GM23338 (cell line): Measurements from ENCODE around the gene HSDL2. TPM values are rescaled to one million over a fixed set of nuclear protein-coding genes. Genes with fewer than 3 reads are reported as not detected.
"Not testable (repeated sequence)": the region's sequence is repeated elsewhere in the genome, so short reads cannot be mapped to it uniquely, and the experiment has no call there.

Experiments
- ATAC-seq: fragments of 200-7000 bp; cut with Tn5 transposase; 3 replicates; pipeline ENCODE4 v1.9.1; 2020
- DNase-seq: peaks from one replicate; pipeline ENCODE4 v3.0.0-alpha.2; 2015; ENCODE audit warnings: low spot score
- H2AFZ ChIP-seq: fragments of 200-600 bp; sonication (generic); 2 replicates; pipeline ENCODE4 v1.8.0; 2016; ENCODE audit warnings: antibody characterized with exemption, mild to moderate bottlenecking, moderate library complexity
- H3F3A ChIP-seq: fragments of 200-600 bp; sonication (generic); replicated peaks from 2 replicates; pipeline ENCODE4 v1.8.0; 2017; ENCODE audit warnings: antibody characterized with exemption, mixed run types, low read depth
- H3K27ac ChIP-seq: fragments of 200-600 bp; sonication (generic); 2 replicates; pipeline ENCODE4 v1.6.1; 2016; ENCODE audit warnings: low read depth
- H3K27me3 ChIP-seq: fragments of 200-600 bp; sonication (generic); 2 replicates; pipeline ENCODE4 v1.8.0; 2016; ENCODE audit warnings: mild to moderate bottlenecking, mixed run types, moderate library complexity; ENCODE audit not compliant: insufficient read depth
- H3K36me3 ChIP-seq: fragments of 200-600 bp; sonication (generic); 2 replicates; pipeline ENCODE4 v1.8.0; 2016; ENCODE audit warnings: mild to moderate bottlenecking; ENCODE audit not compliant: insufficient read depth
- H3K4me1 ChIP-seq: fragments of 200-600 bp; sonication (generic); 2 replicates; pipeline ENCODE4 v1.8.0; 2016; ENCODE audit warnings: mild to moderate bottlenecking, moderate library complexity; ENCODE audit not compliant: insufficient read depth
- H3K4me2 ChIP-seq: fragments of 200-600 bp; sonication (generic); 2 replicates; pipeline ENCODE4 v1.7.1; 2017; ENCODE audit warnings: mixed run types
- H3K4me3 ChIP-seq: fragments of 200-600 bp; sonication (generic); 2 replicates; pipeline ENCODE4 v1.6.1; 2016; ENCODE audit warnings: mixed run types
- H3K79me2 ChIP-seq: fragments of 200-600 bp; sonication (generic); replicated peaks from 2 replicates; pipeline ENCODE4 v1.8.0; 2017; ENCODE audit warnings: mild to moderate bottlenecking; ENCODE audit not compliant: insufficient read depth
- H3K9me2 ChIP-seq: fragments of 200-600 bp; sonication (generic); 2 replicates; pipeline ENCODE4 v1.8.0; 2017; ENCODE audit not compliant: insufficient read depth
- H4K20me1 ChIP-seq: fragments of 200-600 bp; sonication (generic); replicated peaks from 2 replicates; pipeline ENCODE4 v1.8.0; 2017; ENCODE audit warnings: mild to moderate bottlenecking; ENCODE audit not compliant: insufficient read depth
- H3K27ac Mint-ChIP-seq: 2 replicates; pipeline ENCODE4 v1.8.0; 2020; ENCODE audit warnings: inconsistent platforms, mild to moderate bottlenecking, moderate library complexity, mixed read lengths
- H3K27me3 Mint-ChIP-seq: 3 replicates; pipeline ENCODE4 v1.8.0; 2022; ENCODE audit warnings: low read depth, mild to moderate bottlenecking, moderate library complexity, mixed read lengths, inconsistent platforms; ENCODE audit not compliant: insufficient read depth, poor library complexity
- H3K36me3 Mint-ChIP-seq: 3 replicates; pipeline ENCODE4 v1.8.0; 2021; ENCODE audit warnings: low read depth, mild to moderate bottlenecking, inconsistent platforms, moderate library complexity, mixed read lengths
- H3K4me1 Mint-ChIP-seq: 3 replicates; pipeline ENCODE4 v1.8.0; 2020; ENCODE audit warnings: mild to moderate bottlenecking, inconsistent platforms, mixed read lengths
- H3K4me3 Mint-ChIP-seq: 3 replicates; pipeline ENCODE4 v1.8.0; 2021; ENCODE audit warnings: moderate library complexity, mild to moderate bottlenecking, inconsistent platforms, mixed read lengths
- H3K9me3 Mint-ChIP-seq: 3 replicates; pipeline ENCODE4 v1.8.0; 2020; ENCODE audit warnings: moderate library complexity, mild to moderate bottlenecking, inconsistent platforms, mixed read lengths
- CREB1 ChIP-seq: fragments of 250-450 bp; sonication (Bioruptor Pico); IDR thresholded peaks from 2 replicates; pipeline ENCODE4 v1.5.0; 2020; ENCODE audit warnings: low read depth, mild to moderate bottlenecking, moderate library complexity
- CTCF ChIP-seq, 2 experiments: fragments of 200-600 bp in 1 of 2; sonication (generic) in 1 of 2; conservative IDR thresholded peaks; 2 replicates each; pipeline versions ENCODE4 v1.5.1 to v1.6.1; 2016 to 2017; ENCODE audit warnings: antibody characterized with exemption in 2 of 2, low read depth in 2 of 2, mild to moderate bottlenecking in 2 of 2, moderate library complexity in 1 of 2
- EZH2 ChIP-seq: fragments of 200-600 bp; sonication (generic); IDR thresholded peaks from one replicate; pipeline ENCODE4 v1.8.0; 2017; ENCODE audit warnings: antibody characterized with exemption, mild to moderate bottlenecking, low read depth; ENCODE audit not compliant: unreplicated experiment
- EZH2phosphoT487 ChIP-seq: fragments of 200-600 bp; sonication (generic); IDR thresholded peaks from one replicate; pipeline ENCODE4 v1.8.1; 2018; ENCODE audit warnings: antibody characterized with exemption; ENCODE audit not compliant: unreplicated experiment
- STAT1 ChIP-seq: IDR thresholded peaks from one replicate; pipeline ENCODE4 v1.6.1; 2016; ENCODE audit warnings: antibody characterized with exemption; ENCODE audit not compliant: unreplicated experiment
- ZNF462 ChIP-seq: fragments of 250-450 bp; sonication (Bioruptor Pico); IDR thresholded peaks from 2 replicates; pipeline ENCODE4 v1.5.0; 2020; ENCODE audit warnings: mild to moderate bottlenecking, moderate library complexity
- polyA plus RNA-seq: library from polyadenylated mRNA; unstranded; fragments of >200 nt; fragmentation: Nextera tagmentation; extraction: Ambion mirVana; gene quantifications from 2 replicates; pipeline ENCODE4 v1.2.1, GENCODE V29; 2016
- total RNA-seq: library from RNA; depleted of rRNA; stranded (reverse); fragments of >200 nt; shearing (Covaris generic); gene quantifications from 2 replicates; pipeline ENCODE4 v1.2.3, GENCODE V29; 2014

HSDL2 gene
- total and polyA plus RNA-seq, 2 experiments from 2014 or later = 11.4 to 15.3 TPM

- ATAC-seq, H3K79me2 ChIP-seq, DNase-seq, H3K27ac Mint-ChIP-seq, H3K9me2 ChIP-seq, H3K4me2 ChIP-seq, H3K36me3 ChIP-seq, H3K27me3 ChIP-seq, H3K4me3 ChIP-seq, H4K20me1 ChIP-seq, H3F3A ChIP-seq, H3K27ac ChIP-seq, H3K27me3 Mint-ChIP-seq, H2AFZ ChIP-seq, H3K4me3 Mint-ChIP-seq: not testable (repeated sequence)
- Mint-ChIP-seq H3K9me3 (peaks cover 16% of the 10 kb centered on the region), H3K4me1 (peaks cover 10% of the 10 kb centered on the region; the same call in 2 of the 3 replicates), H3K36me3 (peaks cover 13% of the 10 kb centered on the region)
- peaks cover 10% of the 10 kb centered on the region for H3K4me1 ChIP-seq
Measured at GRCh38 chr9:112373666-112374065, 6.2 kb upstream of the HSDL2 start.

GRCh38 chr9:112374232-112374631, 5.7 kb upstream of the HSDL2 start:
- not testable (repeated sequence) for H3K4me3 ChIP-seq, ATAC-seq, H3K79me2 ChIP-seq, H3K27ac Mint-ChIP-seq, DNase-seq, H3K27me3 ChIP-seq, H3K36me3 ChIP-seq, H3K4me2 ChIP-seq, H3K36me3 Mint-ChIP-seq, H3K27ac ChIP-seq, H3K9me2 ChIP-seq, H2AFZ ChIP-seq, H3K4me3 Mint-ChIP-seq, H3K27me3 Mint-ChIP-seq, H3F3A ChIP-seq, H4K20me1 ChIP-seq
- H3K9me3 Mint-ChIP-seq = peaks cover 11% of the 10 kb centered on the region
- H3K4me1 Mint-ChIP-seq = peaks cover 15% of the 10 kb centered on the region
- peaks cover 10% of the 10 kb centered on the region for H3K4me1 ChIP-seq

GRCh38 chr9:112375361-112375760, 4.5 kb upstream of the HSDL2 start:
- Histone ChIP-seq H3K9me2 (no peaks in the 10 kb centered on the region), H4K20me1 (no peaks in the 10 kb centered on the region), H3F3A (peaks cover 8% of the 10 kb centered on the region), H3K36me3 (no peaks in the 10 kb centered on the region), H3K79me2 (no peaks in the 10 kb centered on the region), H2AFZ (no peak overlapping the region), H3K4me3 (no peak overlapping the region), H3K27me3 (no peaks in the 10 kb centered on the region), H3K4me2 (no peak overlapping the region), H3K27ac (no peak overlapping the region), H3K4me1 (peaks cover 10% of the 10 kb centered on the region)
- ATAC-seq = no peak
- Mint-ChIP-seq H3K27me3 (peaks cover 11% of the 10 kb centered on the region), H3K4me1 (peaks cover 17% of the 10 kb centered on the region), H3K27ac (no peak overlapping the region), H3K4me3 (no peak overlapping the region), H3K9me3 (no peaks in the 10 kb centered on the region), H3K36me3 (no peaks in the 10 kb centered on the region)
- no peak for DNase-seq
- TF ChIP-seq STAT1 = no peak
- TF ChIP-seq EZH2 = no peak
- TF ChIP-seq EZH2phosphoT487 = no peak
- TF ChIP-seq ZNF462 (CRISPR knock-in tag) = no peak
- TF ChIP-seq CREB1 (CRISPR knock-in tag) = no peak
- no peak for TF ChIP-seq CTCF (conservative IDR thresholded peaks at IDR 0.05; ENCODE audit: low read depth in 2 of 2)
